Measurements from ENCODE around the gene PRND.
A peak's percentile ranks its signal among the peaks of the same experiment; 100 is the strongest.
"Not testable (repeated sequence)": the region's sequence is repeated elsewhere in the genome, so short reads cannot be mapped to it uniquely, and the experiment has no call there.

Gene PRND

GRCh38 chr20:4717816-4718570 lies 3.7 kb upstream of the PRND start:
- H3K4me3 ChIP-seq (ENCODE audit: low read length) = no peak overlapping the region
- TF ChIP-seq ZNF274 (IDR thresholded peaks at IDR 0.05; ENCODE audit: low read depth, low read length) = no peak

- H3K4me3 ChIP-seq (ENCODE audit: low read length) = no peak overlapping the region
- TF ChIP-seq ZNF274 (IDR thresholded peaks at IDR 0.05; ENCODE audit: low read depth, low read length) = no peak
These were observed 2.5 kb upstream of the PRND start for GRCh38 chr20:4719190-4719589.

- peak overlapping the region; percentile 18; the same call in 1 of the 2 replicates for H3K4me3 ChIP-seq (ENCODE audit: low read length)
- TF ChIP-seq ZNF274 (IDR thresholded peaks at IDR 0.05; ENCODE audit: low read depth, low read length) = no peak
These were observed 1.4 kb upstream of the PRND start for GRCh38 chr20:4720041-4720976.

- no peak for TF ChIP-seq ZNF274 (IDR thresholded peaks at IDR 0.05; ENCODE audit: low read depth, low read length)
- no peak overlapping the region for H3K4me3 ChIP-seq (ENCODE audit: low read length)
These were observed 746 bp upstream of the PRND start for GRCh38 chr20:4720977-4721349.

GRCh38 chr20:4722571-4722970 lies 862 bp downstream of the PRND start:
- no peak overlapping the region for H3K4me3 ChIP-seq (ENCODE audit: low read length)
- TF ChIP-seq ZNF274 (IDR thresholded peaks at IDR 0.05; ENCODE audit: low read depth, low read length) = no peak

GRCh38 chr20:4722993-4723392 lies 1.3 kb downstream of the PRND start:
- no peak for TF ChIP-seq ZNF274 (IDR thresholded peaks at IDR 0.05; ENCODE audit: low read depth, low read length)

GRCh38 chr20:4723553-4723952 lies 1.8 kb downstream of the PRND start:
- H3K4me3 ChIP-seq (ENCODE audit: low read length) = not testable (repeated sequence)

More at GRCh38 chr20:4722993-4723392, 1.3 kb downstream of the PRND start:
- no peak overlapping the region for H3K4me3 ChIP-seq (ENCODE audit: low read length)

GRCh38 chr20:4724459-4725262 lies 3.0 kb downstream of the PRND start:
- TF ChIP-seq ZNF274 (IDR thresholded peaks at IDR 0.05; ENCODE audit: low read depth, low read length) = no peak

GRCh38 chr20:4725263-4725550 lies 3.5 kb downstream of the PRND start:
- TF ChIP-seq ZNF274 (IDR thresholded peaks at IDR 0.05; ENCODE audit: low read depth, low read length) = no peak
- H3K4me3 ChIP-seq (ENCODE audit: low read length) = no peak overlapping the region

More at GRCh38 chr20:4724459-4725262, 3.0 kb downstream of the PRND start:
- H3K4me3 ChIP-seq (ENCODE audit: low read length) = no peak overlapping the region

- H3K4me3 ChIP-seq (ENCODE audit: low read length) = no peak overlapping the region
- TF ChIP-seq ZNF274 (IDR thresholded peaks at IDR 0.05; ENCODE audit: low read depth, low read length) = no peak
These were observed 5.1 kb downstream of the PRND start for GRCh38 chr20:4726710-4727397.

- TF ChIP-seq ZNF274 (IDR thresholded peaks at IDR 0.05; ENCODE audit: low read depth, low read length) = no peak
- H3K4me3 ChIP-seq (ENCODE audit: low read length) = no peak overlapping the region
These were observed 6.5 kb downstream of the PRND start for GRCh38 chr20:4728120-4728760.

GRCh38 chr20:4729265-4729664 lies 7.6 kb downstream of the PRND start:
- TF ChIP-seq ZNF274 (IDR thresholded peaks at IDR 0.05; ENCODE audit: low read depth, low read length) = no peak
- no peak overlapping the region for H3K4me3 ChIP-seq (ENCODE audit: low read length)

- H3K4me3 ChIP-seq (ENCODE audit: low read length) = no peak overlapping the region
- TF ChIP-seq ZNF274 (IDR thresholded peaks at IDR 0.05; ENCODE audit: low read depth, low read length) = no peak
These were observed 9.1 kb downstream of the PRND start for GRCh38 chr20:4730780-4731179.

Measured in GM08714 (cell line).